ENCODE data around the gene SNTN. TPM values are rescaled to one million over a fixed set of nuclear protein-coding genes. Genes with fewer than 3 reads are reported as not detected.

Gene SNTN
- total RNA-seq, 3 donors from 2014 or later: not detected

DNA sequence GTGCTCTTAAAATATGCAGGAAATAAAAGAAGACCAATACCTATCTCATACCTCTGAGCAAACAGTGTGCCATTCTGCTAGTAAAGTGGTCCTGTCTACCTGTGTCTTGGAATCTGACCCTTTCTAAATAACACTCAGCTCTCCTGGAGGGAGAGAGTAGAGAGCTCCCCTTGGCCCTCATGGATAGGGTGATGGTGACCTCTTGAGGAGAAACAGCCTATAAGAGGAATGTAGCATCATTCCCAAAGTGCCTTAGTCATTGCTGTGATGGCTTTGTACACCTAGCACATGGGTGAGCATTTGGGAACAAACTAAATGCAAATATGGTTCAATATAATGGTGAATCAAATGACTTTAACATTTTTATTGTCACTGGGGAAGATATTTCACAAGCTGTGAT is 10.0 kb downstream of the SNTN start:
- no peak for DNase-seq (ENCODE audit: low spot score in 2 of 2)
- Histone ChIP-seq H3K9me3 (no peaks in the 10 kb centered on the region), H3K4me1 (no peaks in the 10 kb centered on the region), H3K27ac (no peak overlapping the region), H3K27me3 (no peaks in the 10 kb centered on the region), H3K4me3 (no peak overlapping the region), H3K36me3 (no peaks in the 10 kb centered on the region)
- intact Hi-C loops (cut with DNase I; ENCODE audit: low total_unique reads): no loop called here
- TF ChIP-seq, protein P1, sequence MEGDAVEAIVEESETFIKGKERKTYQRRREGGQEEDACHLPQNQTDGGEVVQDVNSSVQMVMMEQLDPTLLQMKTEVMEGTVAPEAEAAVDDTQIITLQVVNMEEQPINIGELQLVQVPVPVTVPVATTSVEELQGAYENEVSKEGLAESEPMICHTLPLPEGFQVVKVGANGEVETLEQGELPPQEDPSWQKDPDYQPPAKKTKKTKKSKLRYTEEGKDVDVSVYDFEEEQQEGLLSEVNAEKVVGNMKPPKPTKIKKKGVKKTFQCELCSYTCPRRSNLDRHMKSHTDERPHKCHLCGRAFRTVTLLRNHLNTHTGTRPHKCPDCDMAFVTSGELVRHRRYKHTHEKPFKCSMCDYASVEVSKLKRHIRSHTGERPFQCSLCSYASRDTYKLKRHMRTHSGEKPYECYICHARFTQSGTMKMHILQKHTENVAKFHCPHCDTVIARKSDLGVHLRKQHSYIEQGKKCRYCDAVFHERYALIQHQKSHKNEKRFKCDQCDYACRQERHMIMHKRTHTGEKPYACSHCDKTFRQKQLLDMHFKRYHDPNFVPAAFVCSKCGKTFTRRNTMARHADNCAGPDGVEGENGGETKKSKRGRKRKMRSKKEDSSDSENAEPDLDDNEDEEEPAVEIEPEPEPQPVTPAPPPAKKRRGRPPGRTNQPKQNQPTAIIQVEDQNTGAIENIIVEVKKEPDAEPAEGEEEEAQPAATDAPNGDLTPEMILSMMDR (IDR thresholded peaks at IDR 0.05): no peak
- TF ChIP-seq POLR2AphosphoS5 (IDR thresholded peaks at IDR 0.05) (no peak), POLR2A (IDR thresholded peaks at IDR 0.05) (no peak)

DNA sequence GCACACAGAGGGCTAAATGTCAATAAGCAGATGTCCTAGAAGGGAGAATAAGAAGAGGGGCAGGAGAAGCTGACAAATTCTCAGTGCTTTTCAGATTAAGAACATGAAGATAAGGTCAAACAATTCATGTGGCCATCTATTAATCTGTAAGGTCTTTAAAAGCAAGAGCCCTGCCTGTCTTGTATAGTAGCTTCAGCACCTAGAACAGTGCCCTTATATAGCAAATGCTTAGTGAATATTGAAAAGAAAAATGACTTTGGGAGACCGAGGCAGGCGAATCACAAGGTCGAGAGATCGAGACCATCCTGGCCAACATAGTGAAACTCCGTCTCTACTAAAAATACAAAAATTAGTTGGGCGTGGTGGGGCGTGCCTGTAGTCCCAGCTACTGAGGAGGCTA is 18.1 kb downstream of the SNTN start:
- Histone ChIP-seq H3K27ac (no peak overlapping the region), H3K27me3 (no peaks in the 10 kb centered on the region), H3K36me3 (no peaks in the 10 kb centered on the region), H3K4me3 (no peak overlapping the region), H3K9me3 (no peaks in the 10 kb centered on the region), H3K4me1 (no peaks in the 10 kb centered on the region)
- TF ChIP-seq, protein P1 (IDR thresholded peaks at IDR 0.05): no peak
- TF ChIP-seq POLR2A (IDR thresholded peaks at IDR 0.05) (no peak), POLR2AphosphoS5 (IDR thresholded peaks at IDR 0.05) (no peak)
- no peak for DNase-seq (ENCODE audit: low spot score in 2 of 2)
- intact Hi-C loops (cut with DNase I; ENCODE audit: low total_unique reads): no loop called here

DNA sequence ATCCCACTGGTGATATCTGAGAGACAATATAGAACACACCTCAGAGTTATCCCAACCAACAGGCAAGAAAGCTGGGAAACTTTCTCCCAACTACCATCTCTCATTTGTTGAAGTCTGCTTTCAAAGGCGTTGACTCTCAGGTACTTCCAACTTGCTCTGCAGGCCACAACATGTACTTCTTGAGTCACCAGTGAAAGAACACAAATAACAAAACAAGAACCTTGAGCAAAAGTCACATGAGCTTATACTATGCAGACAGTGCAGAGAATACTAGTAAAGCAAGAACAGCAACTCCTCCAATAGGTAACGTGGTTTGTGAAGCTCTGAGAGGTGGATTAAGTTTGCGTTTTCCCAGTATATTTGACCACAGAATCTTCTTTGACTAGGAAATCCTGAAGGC is 20.6 kb downstream of the SNTN start:
- H3K27me3 ChIP-seq: no peaks in the 10 kb centered on the region
- no peaks in the 10 kb centered on the region for H3K4me1 ChIP-seq
- intact Hi-C loops (cut with DNase I; ENCODE audit: low total_unique reads): no loop called here
- H3K9me3 ChIP-seq: no peaks in the 10 kb centered on the region
- no peak overlapping the region for H3K27ac ChIP-seq
- TF ChIP-seq POLR2AphosphoS5 (IDR thresholded peaks at IDR 0.05) (no peak), POLR2A (IDR thresholded peaks at IDR 0.05) (no peak)
- TF ChIP-seq, protein P1 (IDR thresholded peaks at IDR 0.05): no peak
- no peak overlapping the region for H3K4me3 ChIP-seq
- no peaks in the 10 kb centered on the region for H3K36me3 ChIP-seq
- DNase-seq (ENCODE audit: low spot score in 2 of 2): no peak

DNA sequence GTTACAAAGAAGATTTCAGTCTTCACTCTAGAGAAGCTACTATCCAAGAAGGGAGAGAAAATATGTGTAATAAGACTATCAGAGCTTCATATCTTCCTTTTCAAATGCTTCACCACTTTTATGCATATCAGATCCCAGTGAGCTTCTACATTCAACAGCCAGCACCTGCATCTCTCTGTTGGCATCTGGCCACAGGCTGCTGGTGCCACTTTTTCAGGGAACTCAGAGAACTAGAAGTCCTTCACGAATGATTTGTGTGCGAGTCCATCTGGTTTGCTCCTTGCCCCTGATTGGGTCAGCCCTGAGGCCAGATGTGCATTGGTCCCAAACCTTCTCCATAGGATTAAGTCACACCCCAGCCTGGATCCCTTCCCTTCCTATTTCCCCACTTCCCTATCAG is 22.1 kb downstream of the SNTN start:
- no peak for DNase-seq (ENCODE audit: low spot score in 2 of 2)
- Histone ChIP-seq H3K27ac (no peak overlapping the region), H3K9me3 (no peaks in the 10 kb centered on the region), H3K36me3 (no peaks in the 10 kb centered on the region), H3K27me3 (no peaks in the 10 kb centered on the region), H3K4me3 (no peak overlapping the region), H3K4me1 (no peaks in the 10 kb centered on the region)
- intact Hi-C loops (cut with DNase I; ENCODE audit: low total_unique reads): no loop called here
- TF ChIP-seq, protein P1 (IDR thresholded peaks at IDR 0.05): no peak
- TF ChIP-seq POLR2A (IDR thresholded peaks at IDR 0.05) (no peak), POLR2AphosphoS5 (IDR thresholded peaks at IDR 0.05) (no peak)

DNA sequence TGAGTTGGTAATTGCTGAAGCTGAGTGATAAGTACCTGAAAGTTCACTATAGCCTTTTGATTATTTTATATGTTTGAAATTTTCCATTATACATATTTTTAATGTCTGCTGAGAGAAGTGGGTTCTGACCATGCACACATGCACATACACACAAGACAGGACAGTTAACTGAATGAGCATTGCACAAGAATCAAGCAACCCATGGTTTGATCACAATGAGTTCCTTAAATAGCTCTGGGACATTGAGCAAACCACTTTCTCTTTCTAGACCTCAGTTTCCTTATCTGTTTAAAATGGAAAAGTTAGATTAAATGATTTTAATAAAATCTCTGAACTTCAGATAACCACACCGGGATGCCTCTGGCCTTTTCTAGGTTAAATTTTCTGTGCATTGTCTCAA is 26.7 kb downstream of the SNTN start:
- intact Hi-C loops (cut with DNase I; ENCODE audit: low total_unique reads): no loop called here
- no peaks in the 10 kb centered on the region for H3K4me1 ChIP-seq

More for the DNA sequence above, 26.7 kb downstream of the SNTN start:
- Histone ChIP-seq H3K4me3 (no peak overlapping the region), H3K9me3 (no peaks in the 10 kb centered on the region), H3K27ac (no peak overlapping the region), H3K27me3 (no peaks in the 10 kb centered on the region), H3K36me3 (no peaks in the 10 kb centered on the region)
- no peak for DNase-seq (ENCODE audit: low spot score in 2 of 2)
- TF ChIP-seq, protein P1 (IDR thresholded peaks at IDR 0.05): no peak
- TF ChIP-seq POLR2A (IDR thresholded peaks at IDR 0.05) (no peak), POLR2AphosphoS5 (IDR thresholded peaks at IDR 0.05) (no peak)

Data from breast epithelium (tissue), 4 donors.